ENCODE data around the gene TGFB3.

GRCh38 chr14:76015191-76015590 is 33.4 kb upstream of the TGFB3 start:
- TF ChIP-seq CTCF (IDR thresholded peaks at IDR 0.05; ENCODE audit: extremely low read depth in 1 of 2, insufficient read depth in 1 of 2, low read depth in 1 of 2, low read length in 2 of 2), result no peak
- TF ChIP-seq EZH2 (IDR thresholded peaks at IDR 0.05; ENCODE audit: borderline replicate concordance, low read depth, low read length, severe bottlenecking), result no peak
- TF ChIP-seq POLR2A (IDR thresholded peaks at IDR 0.05; ENCODE audit: low read depth, low read length), result no peak
- no peak for TF ChIP-seq JUN (IDR thresholded peaks at IDR 0.05; ENCODE audit: borderline replicate concordance, insufficient read depth, insufficient read length, low read depth)
- no peak for TF ChIP-seq POLR2AphosphoS5 (IDR thresholded peaks at IDR 0.05; ENCODE audit: insufficient read depth, low read depth, low read length)
